K562 (cell line): ENCODE results near the gene WDR27. TPM values are rescaled to one million over a fixed set of nuclear protein-coding genes. Genes with fewer than 3 reads are reported as not detected.

Source experiments
- CBX3 ChIP-seq, 2 experiments: IDR thresholded peaks; 1 replicate in 1 of 2; 2 replicates in 1 of 2; pipeline ENCODE4 v1.6.1; 2012; ENCODE audit warnings: inconsistent platforms in 2 of 2, low read length in 2 of 2, borderline replicate concordance in 1 of 2, control low read depth in 1 of 2
- DIDO1 ChIP-seq: fragments of 450-650 bp; IDR thresholded peaks from 2 replicates; pipeline ENCODE4 v1.6.1; 2016; ENCODE audit warnings: low read depth, missing biosample characterization, missing genetic modification characterization
- ERF ChIP-seq: fragments of 450-650 bp; formaldehyde crosslinking; IDR thresholded peaks from 2 replicates; pipeline ENCODE4 v1.4.0; 2020; ENCODE audit warnings: mild to moderate bottlenecking, mixed read lengths
- HNRNPH1 ChIP-seq: fragments of 200-400 bp; formaldehyde crosslinking; optimal IDR thresholded peaks from 2 replicates; pipeline ENCODE3; 2017; ENCODE audit warnings: low read depth, mild to moderate bottlenecking, low read length, moderate library complexity
- MAFF ChIP-seq: IDR thresholded peaks from 2 replicates; pipeline ENCODE4 v1.6.1; 2012; ENCODE audit warnings: low read length, improper control_type of control experiment
- NBN ChIP-seq: fragments of 450-650 bp; IDR thresholded peaks from 2 replicates; pipeline ENCODE4 v1.6.1; 2016; ENCODE audit warnings: low read depth, mild to moderate bottlenecking
- NFE2 ChIP-seq: IDR thresholded peaks from 2 replicates; pipeline ENCODE4 v1.6.1; 2014; ENCODE audit warnings: antibody characterized with exemption, low read depth
- OTX1 ChIP-seq: fragments of 450-650 bp; formaldehyde crosslinking; IDR thresholded peaks from 2 replicates; pipeline ENCODE4 v1.4.0; 2022; ENCODE audit warnings: mild to moderate bottlenecking
- PHB ChIP-seq: fragments of 250-450 bp; sonication (Bioruptor Pico); IDR thresholded peaks from 2 replicates; pipeline ENCODE4 v1.5.0; 2021
- SOX6 ChIP-seq: fragments of 450-650 bp; IDR thresholded peaks from 2 replicates; pipeline ENCODE4 v1.6.1; 2014; ENCODE audit warnings: mild to moderate bottlenecking
- TGIF2 ChIP-seq: sonication (generic); formaldehyde crosslinking; IDR thresholded peaks from 2 replicates; pipeline ENCODE4 v1.8.1; 2022; ENCODE audit warnings: mild to moderate bottlenecking, missing genetic modification reagents, moderate library complexity
- YBX1 ChIP-seq: fragments of 450-650 bp; IDR thresholded peaks from 2 replicates; pipeline ENCODE4 v1.7.1; 2016; ENCODE audit warnings: mild to moderate bottlenecking
- ZNF12 ChIP-seq: sonication (generic); formaldehyde crosslinking; IDR thresholded peaks from 2 replicates; pipeline ENCODE4 v1.4.0; 2020; ENCODE audit warnings: mild to moderate bottlenecking, missing genetic modification reagents
- ZNF217 ChIP-seq: sonication (generic); formaldehyde crosslinking; IDR thresholded peaks from 2 replicates; pipeline ENCODE4 v1.8.0; 2022; ENCODE audit warnings: mild to moderate bottlenecking, missing genetic modification reagents
- ZNF263 ChIP-seq: sonication (generic); formaldehyde crosslinking; IDR thresholded peaks from 2 replicates; pipeline ENCODE4 v1.8.0; 2022; ENCODE audit warnings: mild to moderate bottlenecking, missing genetic modification reagents, borderline replicate concordance
- ZNF766 ChIP-seq: fragments of 200-800 bp; sonication (Bioruptor generic); conservative IDR thresholded peaks from 2 replicates; pipeline ENCODE4 v1.6.1; 2016; ENCODE audit warnings: missing genetic modification characterization, missing compliant biosample characterization
- polyA plus RNA-seq, 8 experiments: library from polyadenylated mRNA; depleted of rRNA in 4 of 8; stranded (reverse) in 5 of 8; unstranded in 3 of 8; fragments of >200 nt; fragmentation: Nextera tagmentation in 2 of 8; fragmentation: Illumina TruSeq in 1 of 8; extraction: Ambion mirVana in 2 of 8; extraction: Trizol in 1 of 8; gene quantifications; 2 replicates each; pipeline versions ENCODE4 v1.2.1 to v1.2.3, GENCODE V29; 2011 to 2014; ENCODE audit warnings: inconsistent platforms in 1 of 8, missing spikeins in 1 of 8
- total RNA-seq, 7 experiments: library from RNA; depleted of rRNA in 6 of 7; stranded (reverse); fragments of >200 nt in 6 of 7; fragmentation: Illumina TruSeq in 2 of 7; extraction: Trizol in 2 of 7; gene quantifications; 2 replicates each; pipeline versions ENCODE4 v1.2.1 to v1.2.3, GENCODE V29; 2011 to 2021; ENCODE audit warnings: low replicate concordance in 1 of 7
- TF ChIP-seq, protein P1 (sequence below): sonication (generic); formaldehyde crosslinking; IDR thresholded peaks from 2 replicates; pipeline ENCODE4 v1.8.0; 2022; ENCODE audit warnings: missing genetic modification reagents, mild to moderate bottlenecking, borderline replicate concordance
- TF ChIP-seq, protein P2 (sequence below): sonication (generic); formaldehyde crosslinking; IDR thresholded peaks from 2 replicates; pipeline ENCODE4 v1.8.0; 2022; ENCODE audit warnings: mild to moderate bottlenecking, missing genetic modification reagents
- TF ChIP-seq, protein P3 (sequence below): sonication (generic); formaldehyde crosslinking; IDR thresholded peaks from 2 replicates; pipeline ENCODE4 v1.8.0; 2022; ENCODE audit warnings: missing genetic modification reagents, mild to moderate bottlenecking, moderate library complexity, borderline replicate concordance
- TF ChIP-seq, protein P4 (sequence below): fragments of 450-650 bp; IDR thresholded peaks from 2 replicates; pipeline ENCODE4 v1.7.0; 2016; ENCODE audit warnings: borderline replicate concordance

The WDR27 gene
- total and polyA plus RNA-seq, 9 of the 15 experiments (the other 6 are each of a cell fraction or from before 2014, with no cell fraction given) = 4.3 to 77.2 (median 22.7) TPM

DNA sequence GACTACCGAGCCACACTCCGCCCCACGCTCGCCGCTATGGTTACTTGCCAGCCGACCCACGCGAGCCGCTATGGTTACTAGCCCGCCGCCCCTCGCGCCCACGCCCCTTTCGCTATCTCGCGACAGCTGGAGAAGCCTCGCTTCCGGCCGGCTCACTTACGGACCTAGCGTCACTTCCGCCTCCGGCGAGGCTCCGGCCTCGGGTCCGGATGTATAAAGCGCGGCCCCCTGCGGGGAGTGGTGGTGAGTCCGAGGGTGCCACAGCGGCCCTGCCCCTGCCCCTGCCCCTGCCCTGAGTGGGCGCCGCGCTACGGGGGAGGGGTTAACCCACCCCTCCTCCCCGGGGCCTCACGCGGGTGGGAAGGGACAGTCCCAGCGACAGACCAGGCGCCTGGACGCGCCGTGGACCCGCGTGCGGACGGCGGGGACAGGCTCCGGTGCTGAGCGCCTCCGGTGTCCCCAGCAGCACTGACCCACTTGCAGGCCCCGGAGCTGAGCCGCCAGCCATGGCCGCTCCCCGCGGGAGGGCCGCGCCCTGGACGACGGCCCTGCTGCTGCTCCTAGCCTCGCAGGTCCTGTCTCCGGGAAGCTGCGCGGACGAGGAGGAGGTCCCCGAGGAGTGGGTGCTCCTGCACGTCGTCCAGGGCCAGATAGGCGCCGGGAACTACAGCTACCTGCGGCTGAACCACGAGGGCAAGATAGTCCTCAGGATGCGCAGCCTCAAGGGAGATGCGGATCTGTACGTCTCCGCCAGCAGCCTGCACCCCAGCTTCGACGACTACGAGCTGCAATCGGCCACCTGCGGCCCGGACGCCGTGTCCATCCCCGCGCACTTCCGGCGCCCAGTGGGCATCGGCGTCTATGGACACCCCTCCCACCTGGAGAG lies at the start of gene WDR27, which contains the start of gene C6orf120 (continued):
- TF ChIP-seq DIDO1 (tag) = peak; percentile 61; the same call in 1 of the 2 replicates
- TF ChIP-seq ZNF217 (CRISPR knock-in tag) = no peak
- peak; percentile 47; the same call in 1 of the 2 replicates for TF ChIP-seq MAFF
- TF ChIP-seq, protein P1, sequence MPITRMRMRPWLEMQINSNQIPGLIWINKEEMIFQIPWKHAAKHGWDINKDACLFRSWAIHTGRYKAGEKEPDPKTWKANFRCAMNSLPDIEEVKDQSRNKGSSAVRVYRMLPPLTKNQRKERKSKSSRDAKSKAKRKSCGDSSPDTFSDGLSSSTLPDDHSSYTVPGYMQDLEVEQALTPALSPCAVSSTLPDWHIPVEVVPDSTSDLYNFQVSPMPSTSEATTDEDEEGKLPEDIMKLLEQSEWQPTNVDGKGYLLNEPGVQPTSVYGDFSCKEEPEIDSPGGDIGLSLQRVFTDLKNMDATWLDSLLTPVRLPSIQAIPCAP = no peak
- peak; percentile 5; the same call in 1 of the 2 replicates for TF ChIP-seq ERF (CRISPR knock-in tag)
- TF ChIP-seq HNRNPH1 = no peak
- TF ChIP-seq PHB (CRISPR knock-in tag) = no peak; the same call in none of the 2 replicates
- peak; percentile 35; the same call in 1 of the 2 replicates for TF ChIP-seq SOX6
- no peak for TF ChIP-seq ZNF766 (CRISPR knock-in tag)
- peak; percentile 95 for TF ChIP-seq TGIF2 (CRISPR knock-in tag)
- peak; percentile 42; the same call in 1 of the 2 replicates for TF ChIP-seq NBN
- TF ChIP-seq, protein P2, sequence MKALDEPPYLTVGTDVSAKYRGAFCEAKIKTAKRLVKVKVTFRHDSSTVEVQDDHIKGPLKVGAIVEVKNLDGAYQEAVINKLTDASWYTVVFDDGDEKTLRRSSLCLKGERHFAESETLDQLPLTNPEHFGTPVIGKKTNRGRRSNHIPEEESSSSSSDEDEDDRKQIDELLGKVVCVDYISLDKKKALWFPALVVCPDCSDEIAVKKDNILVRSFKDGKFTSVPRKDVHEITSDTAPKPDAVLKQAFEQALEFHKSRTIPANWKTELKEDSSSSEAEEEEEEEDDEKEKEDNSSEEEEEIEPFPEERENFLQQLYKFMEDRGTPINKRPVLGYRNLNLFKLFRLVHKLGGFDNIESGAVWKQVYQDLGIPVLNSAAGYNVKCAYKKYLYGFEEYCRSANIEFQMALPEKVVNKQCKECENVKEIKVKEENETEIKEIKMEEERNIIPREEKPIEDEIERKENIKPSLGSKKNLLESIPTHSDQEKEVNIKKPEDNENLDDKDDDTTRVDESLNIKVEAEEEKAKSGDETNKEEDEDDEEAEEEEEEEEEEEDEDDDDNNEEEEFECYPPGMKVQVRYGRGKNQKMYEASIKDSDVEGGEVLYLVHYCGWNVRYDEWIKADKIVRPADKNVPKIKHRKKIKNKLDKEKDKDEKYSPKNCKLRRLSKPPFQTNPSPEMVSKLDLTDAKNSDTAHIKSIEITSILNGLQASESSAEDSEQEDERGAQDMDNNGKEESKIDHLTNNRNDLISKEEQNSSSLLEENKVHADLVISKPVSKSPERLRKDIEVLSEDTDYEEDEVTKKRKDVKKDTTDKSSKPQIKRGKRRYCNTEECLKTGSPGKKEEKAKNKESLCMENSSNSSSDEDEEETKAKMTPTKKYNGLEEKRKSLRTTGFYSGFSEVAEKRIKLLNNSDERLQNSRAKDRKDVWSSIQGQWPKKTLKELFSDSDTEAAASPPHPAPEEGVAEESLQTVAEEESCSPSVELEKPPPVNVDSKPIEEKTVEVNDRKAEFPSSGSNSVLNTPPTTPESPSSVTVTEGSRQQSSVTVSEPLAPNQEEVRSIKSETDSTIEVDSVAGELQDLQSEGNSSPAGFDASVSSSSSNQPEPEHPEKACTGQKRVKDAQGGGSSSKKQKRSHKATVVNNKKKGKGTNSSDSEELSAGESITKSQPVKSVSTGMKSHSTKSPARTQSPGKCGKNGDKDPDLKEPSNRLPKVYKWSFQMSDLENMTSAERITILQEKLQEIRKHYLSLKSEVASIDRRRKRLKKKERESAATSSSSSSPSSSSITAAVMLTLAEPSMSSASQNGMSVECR = peak; percentile 94
- TF ChIP-seq, protein P3, sequence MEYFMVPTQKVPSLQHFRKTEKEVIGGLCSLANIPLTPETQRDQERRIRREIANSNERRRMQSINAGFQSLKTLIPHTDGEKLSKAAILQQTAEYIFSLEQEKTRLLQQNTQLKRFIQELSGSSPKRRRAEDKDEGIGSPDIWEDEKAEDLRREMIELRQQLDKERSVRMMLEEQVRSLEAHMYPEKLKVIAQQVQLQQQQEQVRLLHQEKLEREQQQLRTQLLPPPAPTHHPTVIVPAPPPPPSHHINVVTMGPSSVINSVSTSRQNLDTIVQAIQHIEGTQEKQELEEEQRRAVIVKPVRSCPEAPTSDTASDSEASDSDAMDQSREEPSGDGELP = peak; percentile 97
- no peak for TF ChIP-seq YBX1
- peak in 1 of 2 experiments; percentile 0; a peak in 1 of 3 replicates for TF ChIP-seq CBX3 (IDR thresholded peaks at IDR 0.05; ENCODE audit: borderline replicate concordance in 1 of 2, low read length in 2 of 2)
- no peak for TF ChIP-seq NFE2
- TF ChIP-seq ZNF263 (CRISPR knock-in tag) = no peak
- TF ChIP-seq, protein P4, sequence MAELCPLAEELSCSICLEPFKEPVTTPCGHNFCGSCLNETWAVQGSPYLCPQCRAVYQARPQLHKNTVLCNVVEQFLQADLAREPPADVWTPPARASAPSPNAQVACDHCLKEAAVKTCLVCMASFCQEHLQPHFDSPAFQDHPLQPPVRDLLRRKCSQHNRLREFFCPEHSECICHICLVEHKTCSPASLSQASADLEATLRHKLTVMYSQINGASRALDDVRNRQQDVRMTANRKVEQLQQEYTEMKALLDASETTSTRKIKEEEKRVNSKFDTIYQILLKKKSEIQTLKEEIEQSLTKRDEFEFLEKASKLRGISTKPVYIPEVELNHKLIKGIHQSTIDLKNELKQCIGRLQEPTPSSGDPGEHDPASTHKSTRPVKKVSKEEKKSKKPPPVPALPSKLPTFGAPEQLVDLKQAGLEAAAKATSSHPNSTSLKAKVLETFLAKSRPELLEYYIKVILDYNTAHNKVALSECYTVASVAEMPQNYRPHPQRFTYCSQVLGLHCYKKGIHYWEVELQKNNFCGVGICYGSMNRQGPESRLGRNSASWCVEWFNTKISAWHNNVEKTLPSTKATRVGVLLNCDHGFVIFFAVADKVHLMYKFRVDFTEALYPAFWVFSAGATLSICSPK = no peak
- no peak for TF ChIP-seq OTX1 (CRISPR knock-in tag)
- no peak for TF ChIP-seq ZNF12 (CRISPR knock-in tag)
